SK-N-SH treated with all-trans-retinoic acid at 6 μM for 48 hours (cell line): ENCODE results near the gene KAT6B.

ENCODE experiments used
- ATAC-seq: fragments of 200-7000 bp; cut with Tn5 transposase; 3 replicates; pipeline ENCODE4 v1.9.1; 2020; ENCODE audit warnings: mild to moderate bottlenecking, moderate library complexity
- ARNTL ChIP-seq: fragments of 450-650 bp; formaldehyde crosslinking; IDR thresholded peaks from 2 replicates; pipeline ENCODE4 v1.5.0; 2020; ENCODE audit warnings: low read depth, mild to moderate bottlenecking, moderate library complexity, borderline replicate concordance
- BACH2 ChIP-seq: fragments of 250-450 bp; sonication (Bioruptor Pico); IDR thresholded peaks from 2 replicates; pipeline ENCODE4 v1.9.0; 2021; ENCODE audit warnings: mild to moderate bottlenecking, borderline replicate concordance
- CSDC2 ChIP-seq: fragments of 250-450 bp; sonication (Bioruptor Pico); IDR thresholded peaks from 2 replicates; pipeline ENCODE4 v1.5.0; 2020; ENCODE audit warnings: mild to moderate bottlenecking, moderate library complexity
- ESRRG ChIP-seq: fragments of 250-450 bp; sonication (Bioruptor Pico); IDR thresholded peaks from 2 replicates; pipeline ENCODE4 v1.6.1; 2021; ENCODE audit warnings: mild to moderate bottlenecking
- ISL1 ChIP-seq: fragments of 250-450 bp; sonication (Bioruptor Pico); IDR thresholded peaks from 2 replicates; pipeline ENCODE4 v2.1.2; 2022; ENCODE audit warnings: mild to moderate bottlenecking, moderate library complexity
- OSR1 ChIP-seq: fragments of 250-450 bp; sonication (Bioruptor Pico); IDR thresholded peaks from 2 replicates; pipeline ENCODE4 v1.8.0; 2022; ENCODE audit warnings: moderate library complexity, mild to moderate bottlenecking, inconsistent platforms
- PPARA ChIP-seq: fragments of 250-450 bp; sonication (Bioruptor Pico); IDR thresholded peaks from 2 replicates; pipeline ENCODE4 v1.5.0; 2020; ENCODE audit warnings: mild to moderate bottlenecking, borderline replicate concordance
- RARB ChIP-seq: fragments of 250-450 bp; sonication (Bioruptor Pico); IDR thresholded peaks from 2 replicates; pipeline ENCODE4 v1.8.0; 2021; ENCODE audit warnings: mild to moderate bottlenecking, moderate library complexity
- SNAI2 ChIP-seq: fragments of 250-450 bp; sonication (Bioruptor Pico); IDR thresholded peaks from 2 replicates; pipeline ENCODE4 v1.5.0; 2020; ENCODE audit warnings: mild to moderate bottlenecking, moderate library complexity
- ZFP3 ChIP-seq: fragments of 250-450 bp; sonication (Bioruptor Pico); IDR thresholded peaks from 2 replicates; pipeline ENCODE4 v1.5.0; 2020; ENCODE audit warnings: mild to moderate bottlenecking, moderate library complexity
- ZFP30 ChIP-seq: fragments of 450-650 bp; formaldehyde crosslinking; IDR thresholded peaks from 2 replicates; pipeline ENCODE4 v1.5.0; 2022; ENCODE audit warnings: mild to moderate bottlenecking, moderate library complexity
- ZNF565 ChIP-seq: fragments of 450-650 bp; formaldehyde crosslinking; conservative IDR thresholded peaks from 2 replicates; pipeline ENCODE4 v1.5.0; 2020; ENCODE audit warnings: low read depth, mild to moderate bottlenecking, moderate library complexity
- ZNF70 ChIP-seq: fragments of 450-650 bp; formaldehyde crosslinking; IDR thresholded peaks from 2 replicates; pipeline ENCODE4 v1.5.0; 2020; ENCODE audit warnings: mild to moderate bottlenecking, moderate library complexity
- ZNF8 ChIP-seq: fragments of 450-650 bp; formaldehyde crosslinking; IDR thresholded peaks from 2 replicates; pipeline ENCODE4 v1.5.0; 2020; ENCODE audit warnings: mild to moderate bottlenecking, moderate library complexity
- TF ChIP-seq, protein P1 (sequence below): fragments of 250-450 bp; sonication (Bioruptor Pico); IDR thresholded peaks from 2 replicates; pipeline ENCODE4 v1.8.0; 2020; ENCODE audit warnings: mild to moderate bottlenecking, moderate library complexity, borderline replicate concordance
- TF ChIP-seq, protein P2 (sequence below): fragments of 250-450 bp; sonication (Bioruptor Pico); IDR thresholded peaks from 2 replicates; pipeline ENCODE4 v1.8.0; 2021; ENCODE audit warnings: low read depth, mild to moderate bottlenecking, moderate library complexity, borderline replicate concordance
- TF ChIP-seq, protein P3 (sequence below): fragments of 250-450 bp; sonication (Bioruptor Pico); IDR thresholded peaks from 2 replicates; pipeline ENCODE4 v1.5.0; 2020; ENCODE audit warnings: mild to moderate bottlenecking, moderate library complexity
- TF ChIP-seq, protein P4 (sequence below): fragments of 250-450 bp; sonication (Bioruptor Pico); IDR thresholded peaks from 2 replicates; pipeline ENCODE4 v1.5.1; 2020; ENCODE audit warnings: low read depth, mild to moderate bottlenecking, moderate library complexity

The KAT6B gene

DNA sequence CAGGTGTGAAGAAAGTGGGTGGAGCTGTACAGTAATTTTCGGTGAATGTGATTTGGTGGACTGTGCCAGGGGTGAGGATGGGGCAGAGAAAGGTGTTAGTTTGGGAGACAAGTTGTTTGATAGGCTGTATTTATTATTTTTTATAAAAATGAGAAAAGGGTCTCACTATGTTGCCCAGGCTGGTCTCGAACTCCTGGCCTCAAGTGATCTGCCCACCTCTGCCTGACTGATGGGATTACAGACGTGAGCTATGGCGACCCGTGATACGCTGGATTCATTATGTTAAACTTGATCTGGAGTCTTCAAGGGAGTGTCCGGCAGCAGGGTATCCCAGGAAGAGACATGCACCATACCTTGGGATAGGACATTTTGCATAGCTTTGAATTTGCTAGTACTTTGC lies 1.3 kb downstream of the KAT6B start:
- ATAC-seq = no peak
- TF ChIP-seq RARB (CRISPR knock-in tag) (no peak), ZFP3 (CRISPR knock-in tag) (no peak), SNAI2 (CRISPR knock-in tag) (no peak), ESRRG (no peak), ZNF565 (CRISPR knock-in tag) (no peak), ISL1 (CRISPR knock-in tag) (no peak), CSDC2 (CRISPR knock-in tag) (no peak)
- TF ChIP-seq, protein P1, sequence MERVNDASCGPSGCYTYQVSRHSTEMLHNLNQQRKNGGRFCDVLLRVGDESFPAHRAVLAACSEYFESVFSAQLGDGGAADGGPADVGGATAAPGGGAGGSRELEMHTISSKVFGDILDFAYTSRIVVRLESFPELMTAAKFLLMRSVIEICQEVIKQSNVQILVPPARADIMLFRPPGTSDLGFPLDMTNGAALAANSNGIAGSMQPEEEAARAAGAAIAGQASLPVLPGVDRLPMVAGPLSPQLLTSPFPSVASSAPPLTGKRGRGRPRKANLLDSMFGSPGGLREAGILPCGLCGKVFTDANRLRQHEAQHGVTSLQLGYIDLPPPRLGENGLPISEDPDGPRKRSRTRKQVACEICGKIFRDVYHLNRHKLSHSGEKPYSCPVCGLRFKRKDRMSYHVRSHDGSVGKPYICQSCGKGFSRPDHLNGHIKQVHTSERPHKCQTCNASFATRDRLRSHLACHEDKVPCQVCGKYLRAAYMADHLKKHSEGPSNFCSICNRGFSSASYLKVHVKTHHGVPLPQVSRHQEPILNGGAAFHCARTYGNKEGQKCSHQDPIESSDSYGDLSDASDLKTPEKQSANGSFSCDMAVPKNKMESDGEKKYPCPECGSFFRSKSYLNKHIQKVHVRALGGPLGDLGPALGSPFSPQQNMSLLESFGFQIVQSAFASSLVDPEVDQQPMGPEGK (CRISPR knock-in tag) = no peak
- TF ChIP-seq, protein P2, sequence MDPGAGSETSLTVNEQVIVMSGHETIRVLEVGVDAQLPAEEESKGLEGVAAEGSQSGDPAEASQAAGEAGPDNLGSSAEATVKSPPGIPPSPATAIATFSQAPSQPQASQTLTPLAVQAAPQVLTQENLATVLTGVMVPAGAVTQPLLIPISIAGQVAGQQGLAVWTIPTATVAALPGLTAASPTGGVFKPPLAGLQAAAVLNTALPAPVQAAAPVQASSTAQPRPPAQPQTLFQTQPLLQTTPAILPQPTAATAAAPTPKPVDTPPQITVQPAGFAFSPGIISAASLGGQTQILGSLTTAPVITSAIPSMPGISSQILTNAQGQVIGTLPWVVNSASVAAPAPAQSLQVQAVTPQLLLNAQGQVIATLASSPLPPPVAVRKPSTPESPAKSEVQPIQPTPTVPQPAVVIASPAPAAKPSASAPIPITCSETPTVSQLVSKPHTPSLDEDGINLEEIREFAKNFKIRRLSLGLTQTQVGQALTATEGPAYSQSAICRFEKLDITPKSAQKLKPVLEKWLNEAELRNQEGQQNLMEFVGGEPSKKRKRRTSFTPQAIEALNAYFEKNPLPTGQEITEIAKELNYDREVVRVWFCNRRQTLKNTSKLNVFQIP (CRISPR knock-in tag) = no peak

DNA sequence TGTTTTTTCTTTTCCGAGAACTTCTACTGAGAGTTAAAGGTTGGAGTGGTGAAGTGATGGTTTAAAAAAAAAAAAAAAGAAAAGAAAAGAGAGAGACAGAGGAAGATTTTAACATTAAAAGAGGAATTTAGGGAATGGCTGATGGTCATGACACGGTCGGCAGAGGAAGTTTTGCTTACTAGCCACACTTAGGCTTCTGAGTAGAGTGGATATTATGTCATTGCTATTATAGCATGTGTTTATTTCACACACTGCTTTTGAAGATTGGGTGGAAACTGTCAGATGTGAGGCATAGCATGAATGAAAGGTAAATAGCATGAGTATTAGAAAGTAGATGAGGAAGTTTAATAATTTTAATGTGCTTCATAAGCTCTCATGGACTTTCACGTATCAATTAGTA lies 2.5 kb downstream of the KAT6B start:
- no peak for ATAC-seq
- TF ChIP-seq ZNF565 (CRISPR knock-in tag) = no peak
- TF ChIP-seq, protein P2 (CRISPR knock-in tag) = no peak
- no peak for TF ChIP-seq ZNF8
- TF ChIP-seq, protein P3, sequence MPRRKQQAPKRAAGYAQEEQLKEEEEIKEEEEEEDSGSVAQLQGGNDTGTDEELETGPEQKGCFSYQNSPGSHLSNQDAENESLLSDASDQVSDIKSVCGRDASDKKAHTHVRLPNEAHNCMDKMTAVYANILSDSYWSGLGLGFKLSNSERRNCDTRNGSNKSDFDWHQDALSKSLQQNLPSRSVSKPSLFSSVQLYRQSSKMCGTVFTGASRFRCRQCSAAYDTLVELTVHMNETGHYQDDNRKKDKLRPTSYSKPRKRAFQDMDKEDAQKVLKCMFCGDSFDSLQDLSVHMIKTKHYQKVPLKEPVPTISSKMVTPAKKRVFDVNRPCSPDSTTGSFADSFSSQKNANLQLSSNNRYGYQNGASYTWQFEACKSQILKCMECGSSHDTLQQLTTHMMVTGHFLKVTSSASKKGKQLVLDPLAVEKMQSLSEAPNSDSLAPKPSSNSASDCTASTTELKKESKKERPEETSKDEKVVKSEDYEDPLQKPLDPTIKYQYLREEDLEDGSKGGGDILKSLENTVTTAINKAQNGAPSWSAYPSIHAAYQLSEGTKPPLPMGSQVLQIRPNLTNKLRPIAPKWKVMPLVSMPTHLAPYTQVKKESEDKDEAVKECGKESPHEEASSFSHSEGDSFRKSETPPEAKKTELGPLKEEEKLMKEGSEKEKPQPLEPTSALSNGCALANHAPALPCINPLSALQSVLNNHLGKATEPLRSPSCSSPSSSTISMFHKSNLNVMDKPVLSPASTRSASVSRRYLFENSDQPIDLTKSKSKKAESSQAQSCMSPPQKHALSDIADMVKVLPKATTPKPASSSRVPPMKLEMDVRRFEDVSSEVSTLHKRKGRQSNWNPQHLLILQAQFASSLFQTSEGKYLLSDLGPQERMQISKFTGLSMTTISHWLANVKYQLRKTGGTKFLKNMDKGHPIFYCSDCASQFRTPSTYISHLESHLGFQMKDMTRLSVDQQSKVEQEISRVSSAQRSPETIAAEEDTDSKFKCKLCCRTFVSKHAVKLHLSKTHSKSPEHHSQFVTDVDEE (CRISPR knock-in tag) = no peak
- no peak for TF ChIP-seq PPARA (CRISPR knock-in tag)

DNA sequence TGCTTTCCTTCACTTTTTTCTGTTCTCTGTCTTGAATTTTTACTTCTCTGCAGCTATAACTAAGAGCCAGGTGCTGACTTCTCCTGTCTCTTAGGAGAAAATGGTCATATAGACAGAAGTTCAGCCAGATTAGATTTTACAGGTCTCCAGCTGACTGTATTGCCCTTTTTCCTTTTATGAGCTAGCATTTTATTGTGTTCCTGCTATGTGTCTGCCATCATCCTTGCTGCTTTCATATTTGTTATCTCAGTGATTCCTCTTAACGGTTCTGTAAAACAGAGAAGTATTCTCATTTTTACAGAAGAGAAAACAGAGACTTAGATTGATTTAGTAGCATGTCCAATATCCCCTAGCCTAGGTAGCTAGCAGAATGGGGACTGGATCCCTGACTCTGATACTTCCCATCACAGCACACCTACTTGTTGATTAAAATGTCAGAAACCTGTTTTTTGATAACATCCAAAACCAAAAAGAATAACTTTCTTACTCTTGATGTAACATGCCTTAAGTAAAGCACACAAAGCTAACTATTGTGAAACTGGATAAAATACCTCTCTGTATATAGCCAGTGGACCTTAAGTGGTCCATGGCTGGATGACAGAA lies 5.2 kb downstream of the KAT6B start:
- TF ChIP-seq RARB (CRISPR knock-in tag) = no peak
- TF ChIP-seq BACH2 (CRISPR knock-in tag) = no peak
- TF ChIP-seq ZNF8 = no peak
- TF ChIP-seq, protein P1 (CRISPR knock-in tag) = no peak
- no peak for TF ChIP-seq ZFP30 (CRISPR knock-in tag)
- no peak for TF ChIP-seq ZNF565 (CRISPR knock-in tag)
- TF ChIP-seq OSR1 (CRISPR knock-in tag) = no peak
- TF ChIP-seq ZNF70 = no peak
- TF ChIP-seq, protein P4, sequence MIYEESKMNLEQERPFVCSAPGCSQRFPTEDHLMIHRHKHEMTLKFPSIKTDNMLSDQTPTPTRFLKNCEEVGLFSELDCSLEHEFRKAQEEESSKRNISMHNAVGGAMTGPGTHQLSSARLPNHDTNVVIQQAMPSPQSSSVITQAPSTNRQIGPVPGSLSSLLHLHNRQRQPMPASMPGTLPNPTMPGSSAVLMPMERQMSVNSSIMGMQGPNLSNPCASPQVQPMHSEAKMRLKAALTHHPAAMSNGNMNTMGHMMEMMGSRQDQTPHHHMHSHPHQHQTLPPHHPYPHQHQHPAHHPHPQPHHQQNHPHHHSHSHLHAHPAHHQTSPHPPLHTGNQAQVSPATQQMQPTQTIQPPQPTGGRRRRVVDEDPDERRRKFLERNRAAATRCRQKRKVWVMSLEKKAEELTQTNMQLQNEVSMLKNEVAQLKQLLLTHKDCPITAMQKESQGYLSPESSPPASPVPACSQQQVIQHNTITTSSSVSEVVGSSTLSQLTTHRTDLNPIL = no peak
- no peak for TF ChIP-seq ARNTL (CRISPR knock-in tag)
- no peak for TF ChIP-seq SNAI2 (CRISPR knock-in tag)
- no peak for TF ChIP-seq ESRRG
- no peak for ATAC-seq
